GM19452 (cell line): ENCODE results near the gene MFNG.

Experiments used
- ATAC-seq: cut with Tn5 transposase; IDR thresholded peaks from one replicate; pipeline ENCODE4 v1.9.1; 2021; ENCODE audit not compliant: unreplicated experiment

Gene MFNG

DNA sequence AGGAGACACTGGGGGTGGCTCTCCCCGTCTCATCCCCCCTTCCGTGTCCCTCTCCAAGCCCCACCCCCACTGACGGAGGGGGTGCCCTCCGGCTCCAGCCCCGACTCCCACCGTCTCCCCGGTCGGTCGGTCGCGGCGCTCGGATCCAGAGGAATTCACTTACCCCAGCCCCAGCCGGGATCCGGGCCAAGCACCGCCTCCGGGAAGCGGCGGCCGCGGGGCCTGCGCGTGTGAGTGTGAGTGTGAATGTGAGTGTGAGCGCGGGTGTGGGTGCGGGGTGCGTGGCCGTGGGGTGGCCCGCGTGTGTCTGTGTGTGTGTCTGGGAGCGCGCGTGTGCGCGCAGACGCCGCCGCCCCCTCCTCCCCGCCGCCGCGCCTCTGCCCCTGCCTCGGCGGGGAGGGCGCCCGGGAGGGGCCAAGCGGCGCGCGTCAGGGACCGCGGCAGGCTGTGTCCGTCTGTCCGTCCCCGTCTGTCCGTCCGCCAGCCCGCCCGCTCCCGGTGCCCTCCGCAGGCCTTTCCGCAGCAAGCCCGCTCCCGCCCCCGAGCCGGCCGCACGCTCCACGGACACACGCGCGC is 59.0 kb downstream of the MFNG start, which contains the start of gene ELFN2:
ELFN2 (minus strand) TSS at position 345 of the 576 bp plus-strand sequence. CDS start 51,945 bp downstream, outside the sequence.
- no peak for ATAC-seq

GRCh38 chr22:37426706-37427134 is 59.5 kb downstream of the MFNG start:
- ATAC-seq, result no peak

GRCh38 chr22:37425800-37426705 is 60.1 kb downstream of the MFNG start:
- ATAC-seq, result no peak

- ATAC-seq, result no peak
These were observed 60.8 kb downstream of the MFNG start for GRCh38 chr22:37425369-37425768.

GRCh38 chr22:37423283-37423682 is 62.9 kb downstream of the MFNG start:
- ATAC-seq, result no peak

- no peak for ATAC-seq
These were observed 64.7 kb downstream of the MFNG start for GRCh38 chr22:37421468-37421877.

GRCh38 chr22:37420686-37421467 is 65.3 kb downstream of the MFNG start:
- no peak for ATAC-seq

GRCh38 chr22:37419969-37420685 is 66.1 kb downstream of the MFNG start:
- ATAC-seq, result no peak

GRCh38 chr22:37419370-37419968 is 66.7 kb downstream of the MFNG start:
- ATAC-seq, result no peak
